CD4-positive, alpha-beta T cell treated with Interleukin-1 beta for 1 hour (primary cell): ENCODE data around the gene KDELR3.

ENCODE experiments used
- DNase-seq, 2 donors: peaks; one replicate each; pipeline ENCODE4 v3.0.0-alpha.2; 2020 to 2022

KDELR3 gene

DNA sequence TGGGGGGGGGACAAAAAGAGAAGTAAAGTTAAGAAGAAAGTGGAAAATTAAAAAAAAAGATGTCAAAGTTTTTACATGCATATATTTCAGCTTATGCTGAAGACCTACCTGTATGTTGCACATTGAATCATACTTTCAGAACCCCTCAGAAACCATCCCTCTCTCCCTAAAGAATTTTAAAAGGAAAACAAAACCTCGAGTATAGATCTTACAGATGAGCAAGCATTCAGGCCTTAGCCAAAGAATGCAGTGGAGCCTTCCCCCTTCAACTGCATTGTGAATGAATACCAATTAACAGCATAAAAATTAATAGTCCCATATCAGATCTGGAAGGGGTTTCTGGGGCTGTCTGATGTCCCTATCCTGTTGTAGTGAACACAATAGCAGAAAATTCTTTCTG is 16.3 kb downstream of the KDELR3 start:
- no peak for DNase-seq

DNA sequence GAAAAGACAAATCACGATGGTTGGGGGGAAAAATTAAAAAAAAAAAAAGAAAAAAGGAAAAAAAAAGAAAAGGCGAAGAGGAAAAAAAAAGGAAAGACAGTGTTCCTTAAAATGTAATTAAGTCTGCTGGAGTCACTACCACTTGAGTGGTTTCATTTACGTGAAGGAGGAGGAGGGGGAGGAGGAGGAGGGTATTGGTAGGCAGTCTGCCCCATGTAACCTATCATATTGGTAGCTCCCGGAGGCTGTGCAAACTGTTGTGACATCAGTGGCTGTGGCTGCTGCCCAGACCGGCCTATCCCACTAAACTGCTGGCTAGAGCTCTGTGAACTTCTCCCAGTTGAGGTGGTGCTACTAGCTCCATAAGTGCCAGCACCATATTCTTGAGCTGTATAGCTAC is 17.9 kb downstream of the KDELR3 start:
- no peak for DNase-seq

DNA sequence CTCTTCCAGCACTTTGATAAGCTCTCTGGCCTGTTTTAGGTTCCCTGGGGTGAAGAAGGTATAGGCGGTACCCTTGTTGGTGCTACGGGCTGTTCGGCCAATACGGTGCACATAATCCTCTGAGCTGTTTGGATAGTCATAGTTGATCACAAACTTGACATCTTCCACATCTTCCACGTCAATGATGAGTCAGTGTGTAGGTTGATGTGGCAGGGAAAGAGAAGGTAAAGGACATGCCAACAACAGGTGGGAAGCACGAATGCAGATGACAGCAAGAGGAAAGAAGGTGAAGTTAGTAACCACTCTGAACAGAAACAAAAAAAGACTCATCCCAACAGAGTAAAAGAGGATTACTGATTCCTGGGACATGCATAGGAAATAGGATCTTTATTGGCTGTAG is 20.1 kb downstream of the KDELR3 start:
- DNase-seq = no peak

DNA sequence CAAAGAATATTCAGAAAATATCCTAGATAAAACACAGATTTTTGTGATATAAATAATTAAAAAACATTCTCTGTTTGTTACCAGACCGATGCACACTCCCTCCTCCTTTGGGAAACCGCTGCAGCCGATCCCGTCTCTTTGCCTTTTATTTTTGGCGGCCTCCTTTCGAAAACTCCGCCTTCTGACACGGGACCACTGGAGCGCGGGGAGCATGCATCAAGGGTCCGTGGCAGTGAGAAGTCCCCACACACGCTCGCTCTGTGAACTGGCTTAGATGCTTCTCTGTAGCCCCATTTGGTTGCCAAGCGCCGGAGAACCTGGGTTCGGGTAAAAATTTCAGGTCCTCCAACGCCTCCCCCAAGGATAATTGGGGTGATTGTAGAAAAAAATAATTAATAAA is 21.2 kb downstream of the KDELR3 start:
- DNase-seq = no peak

GRCh38 chr22:38489561-38490145 is 21.8 kb downstream of the KDELR3 start:
- no peak for DNase-seq

DNA sequence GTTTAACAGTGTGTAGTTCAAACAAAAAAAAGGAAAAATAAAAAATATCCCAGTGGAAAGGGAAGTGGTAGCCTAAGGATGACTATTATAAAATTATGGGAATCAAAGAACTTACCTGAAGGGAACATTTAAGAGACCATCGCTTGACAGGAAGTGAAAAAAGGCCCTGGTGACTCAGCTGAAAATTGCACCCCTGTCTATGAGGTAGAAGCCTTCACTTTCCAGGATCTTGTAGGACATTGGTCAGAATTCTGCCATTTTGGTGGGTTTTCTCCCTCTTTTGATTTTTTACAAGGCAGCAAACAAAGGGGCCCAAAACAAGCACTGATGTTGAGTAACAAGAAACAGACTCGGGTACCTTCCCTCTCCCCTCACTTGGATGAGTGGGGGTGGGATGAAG is 22.6 kb downstream of the KDELR3 start:
- DNase-seq = no peak

DNA sequence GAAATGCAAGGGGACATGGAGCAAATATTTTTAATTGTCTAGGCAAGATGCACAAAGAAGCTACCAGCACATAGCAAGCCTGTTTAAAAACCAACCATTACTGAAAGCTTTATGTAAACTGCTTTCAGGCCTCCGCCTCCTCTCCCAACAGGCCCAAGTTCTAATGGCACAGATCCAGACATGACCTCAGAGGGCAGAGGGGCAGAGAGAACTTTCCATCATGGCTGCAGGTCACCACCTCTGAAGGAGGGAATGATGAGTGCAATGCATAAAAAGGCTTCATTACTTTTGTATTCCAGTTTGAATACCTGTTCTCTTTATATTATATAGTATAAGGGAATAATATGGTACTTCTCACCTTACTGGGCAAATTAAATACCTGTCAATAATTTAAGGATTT is 23.0 kb downstream of the KDELR3 start:
- DNase-seq = no peak

- DNase-seq = no peak
Observed at GRCh38 chr22:38491707-38492348, 23.9 kb downstream of the KDELR3 start.

- DNase-seq = no peak
Observed at GRCh38 chr22:38494498-38494897, 26.6 kb downstream of the KDELR3 start.

GRCh38 chr22:38494939-38495338 is 27.0 kb downstream of the KDELR3 start:
- no peak for DNase-seq

- DNase-seq = no peak
Observed at GRCh38 chr22:38497869-38498268, 30.0 kb downstream of the KDELR3 start.

GRCh38 chr22:38501797-38502672 is 34.1 kb downstream of the KDELR3 start:
- no peak for DNase-seq

GRCh38 chr22:38503021-38503420 is 35.1 kb downstream of the KDELR3 start:
- DNase-seq = no peak

DNA sequence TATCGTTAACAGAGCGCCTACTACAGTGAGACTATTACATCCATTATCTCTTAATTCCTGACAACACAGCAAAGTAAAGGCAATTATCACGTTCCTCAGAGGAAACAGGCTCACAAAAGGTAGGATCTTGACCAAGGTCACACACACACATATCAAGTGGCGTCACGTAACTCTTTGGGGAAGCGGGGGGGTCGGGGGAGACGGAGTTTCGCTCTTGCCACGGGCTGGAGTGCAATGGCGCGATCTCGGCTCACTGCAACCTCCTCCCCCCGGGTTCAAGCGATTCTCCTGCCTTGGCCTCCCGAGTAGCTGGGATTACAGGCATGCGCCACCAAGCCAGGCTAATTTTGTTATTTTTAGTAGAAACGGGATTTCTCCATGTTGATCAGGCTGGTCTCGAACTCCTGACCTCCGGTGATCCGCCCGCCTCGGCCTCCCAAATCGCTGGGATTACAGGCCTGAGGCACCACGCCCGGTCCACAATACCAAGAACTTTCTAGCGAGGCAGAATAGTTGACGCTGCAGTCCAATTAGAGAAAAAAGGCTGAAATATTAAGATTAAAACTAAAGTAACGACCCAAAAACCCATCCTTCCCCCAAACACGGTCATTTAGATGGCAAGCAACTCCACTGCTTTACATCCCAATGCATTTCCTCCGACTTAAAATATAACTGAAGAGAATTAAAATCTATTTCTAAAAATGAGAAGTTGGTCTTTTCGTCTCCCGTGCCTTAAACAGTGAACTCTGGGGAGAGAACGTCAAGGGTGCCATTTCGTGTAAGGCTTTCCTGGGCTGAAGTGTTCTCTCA is 37.0 kb downstream of the KDELR3 start:
- peak; percentile 75 for DNase-seq

GRCh38 chr22:38505541-38506117 is 37.7 kb downstream of the KDELR3 start:
- DNase-seq = peak; percentile 62 to 65

- peak; percentile 94 to 97 for DNase-seq
Observed at GRCh38 chr22:38506118-38506962, 38.4 kb downstream of the KDELR3 start, which contains the start of gene DDX17. Gene DDX17 (minus strand): TSS chr22:38506311.

DNA sequence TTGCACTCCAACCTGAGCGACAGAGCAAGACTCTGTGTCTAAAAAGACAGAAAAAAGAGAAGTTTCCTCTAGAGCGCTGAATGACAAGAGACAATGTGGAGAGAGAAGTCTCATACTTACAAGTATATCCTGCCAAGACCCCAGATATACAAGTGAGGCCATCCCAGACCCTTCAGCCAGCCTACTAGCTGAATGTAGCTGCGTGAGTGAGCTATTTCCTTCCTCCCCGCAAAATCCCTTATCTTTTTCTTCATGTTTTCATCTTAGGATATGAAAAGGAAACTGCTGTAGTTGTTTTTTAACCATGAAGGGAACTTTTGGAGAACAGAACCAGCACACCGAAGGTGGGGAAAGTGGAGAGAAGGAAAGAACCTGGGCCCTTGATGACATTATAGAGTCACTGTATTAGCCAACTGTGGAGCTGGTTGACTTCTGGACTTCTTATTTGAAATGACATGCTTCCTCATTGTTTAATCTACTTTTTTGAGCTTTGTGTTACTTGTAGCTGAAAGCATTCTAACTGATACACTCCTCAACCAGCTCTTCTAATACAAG is 42.6 kb downstream of the KDELR3 start:
- no peak for DNase-seq

DNA sequence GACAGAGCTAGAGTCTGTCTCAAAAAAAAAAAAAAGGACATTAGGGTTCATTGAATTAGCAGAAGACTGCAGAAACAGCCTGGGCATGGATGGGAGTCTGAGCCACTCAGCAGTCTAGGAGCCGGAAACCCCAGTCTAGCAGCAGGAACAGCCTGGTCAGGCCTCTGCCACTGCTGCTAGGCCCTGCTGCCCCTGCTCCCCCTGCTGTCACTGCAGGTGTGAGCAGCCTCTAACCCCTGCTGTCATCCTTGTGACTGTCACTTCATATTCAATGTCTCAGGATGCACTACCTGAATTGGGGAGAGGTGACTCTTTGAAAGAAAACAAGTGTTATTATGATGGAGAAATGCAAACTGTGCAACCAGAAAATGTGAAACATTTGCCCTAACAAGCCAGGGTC is 45.2 kb downstream of the KDELR3 start:
- DNase-seq = peak; percentile 47 to 51

GRCh38 chr22:38518620-38519019 is 50.7 kb downstream of the KDELR3 start:
- DNase-seq = no peak

- no peak for DNase-seq
Observed at GRCh38 chr22:38519453-38520250, 51.8 kb downstream of the KDELR3 start.

DNA sequence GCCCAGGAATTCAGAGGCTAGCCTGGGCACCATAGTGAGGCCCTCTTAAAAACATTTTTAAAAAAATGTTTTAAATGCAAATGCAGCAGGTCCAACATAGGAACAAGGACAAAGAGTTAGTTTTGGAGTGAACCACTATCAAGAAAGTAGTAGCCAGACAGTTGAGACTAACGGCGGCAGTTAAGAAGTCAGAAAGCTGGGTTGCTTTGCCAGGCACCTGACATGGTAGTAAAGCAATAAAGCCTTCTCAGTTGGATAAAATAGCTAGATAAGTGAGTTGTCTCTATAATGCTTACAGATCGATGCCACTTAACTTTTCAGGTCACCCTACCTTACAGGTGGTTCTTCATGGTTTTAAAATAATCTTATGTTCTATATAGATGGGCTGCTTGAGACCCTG is 55.1 kb downstream of the KDELR3 start:
- DNase-seq = no peak
